Esophagus squamous epithelium (tissue), 4 donors: ENCODE data around the gene NAXE.
"Not testable (repeated sequence)": the region's sequence is repeated elsewhere in the genome, so short reads cannot be mapped to it uniquely, and the experiment has no call there.

Source experiments
- CTCF ChIP-seq, 6 experiments: fragments of 450-650 bp in 4 of 6; fragments of 200-600 bp in 2 of 6; sonication (generic) in 2 of 6; IDR thresholded peaks; one replicate each; pipeline ENCODE4 v1.5.1; 2016 to 2019; ENCODE audit warnings: antibody characterized with exemption in 6 of 6, mild to moderate bottlenecking in 4 of 6, moderate library complexity in 4 of 6
- POLR2A ChIP-seq, 4 donors: fragments of 450-650 bp; IDR thresholded peaks; one replicate each; pipeline ENCODE4 v1.6.1; 2017; ENCODE audit warnings: antibody characterized with exemption in 4 of 4, mild to moderate bottlenecking in 4 of 4, moderate library complexity in 3 of 4

- TF ChIP-seq CTCF, POLR2A (IDR thresholded peaks at IDR 0.05): not testable (repeated sequence)
Observed at GRCh38 chr1:156607344-156607743, 15.8 kb downstream of the NAXE start.
